Activated CD4-positive, CD25-positive, alpha-beta regulatory T cell treated with anti-CD3 and anti-CD28 coated beads, Interleukin-2, amount 50 U/mL, for 16 hours (primary cell): ENCODE results near the gene RPS6KA2.
"Not testable (repeated sequence)": the region's sequence is repeated elsewhere in the genome, so short reads cannot be mapped to it uniquely, and the experiment has no call there.

Experiments
- DNase-seq: peaks from one replicate; pipeline ENCODE4 v3.0.0-alpha.2; 2020; ENCODE audit warnings: low read depth, low spot score

The RPS6KA2 gene

GRCh38 chr6:166530211-166531095, 96.6 kb downstream of the RPS6KA2 start:
- no peak for DNase-seq

- DNase-seq: no peak
Observed at GRCh38 chr6:166529586-166529985, 97.5 kb downstream of the RPS6KA2 start.

- not testable (repeated sequence) for DNase-seq
Observed at GRCh38 chr6:166529058-166529457, 98.0 kb downstream of the RPS6KA2 start.

GRCh38 chr6:166527849-166528248, 99.2 kb downstream of the RPS6KA2 start:
- DNase-seq: no peak

- no peak for DNase-seq
Observed at GRCh38 chr6:166526937-166527336, 100.1 kb downstream of the RPS6KA2 start.

GRCh38 chr6:166525567-166525966, 101.5 kb downstream of the RPS6KA2 start:
- no peak for DNase-seq

- DNase-seq: no peak
Observed at GRCh38 chr6:166523782-166524559, 103.1 kb downstream of the RPS6KA2 start.

GRCh38 chr6:166520905-166521834, 105.9 kb downstream of the RPS6KA2 start:
- DNase-seq: no peak

- no peak for DNase-seq
Observed at GRCh38 chr6:166516251-166516884, 110.7 kb downstream of the RPS6KA2 start.

GRCh38 chr6:166515072-166515810, 111.8 kb downstream of the RPS6KA2 start:
- peak; percentile 15 for DNase-seq

GRCh38 chr6:166514196-166514595, 112.9 kb downstream of the RPS6KA2 start:
- DNase-seq: no peak

GRCh38 chr6:166512567-166512966, 114.5 kb downstream of the RPS6KA2 start:
- DNase-seq: peak; percentile 19

- no peak for DNase-seq
Observed at GRCh38 chr6:166511316-166511715, 115.7 kb downstream of the RPS6KA2 start.

- DNase-seq: no peak
Observed at GRCh38 chr6:166509193-166509592, 117.9 kb downstream of the RPS6KA2 start.

- DNase-seq: no peak
Observed at GRCh38 chr6:166508726-166509125, 118.3 kb downstream of the RPS6KA2 start.

GRCh38 chr6:166507809-166508564, 119.1 kb downstream of the RPS6KA2 start:
- no peak for DNase-seq

- DNase-seq: no peak
Observed at GRCh38 chr6:166507380-166507779, 119.7 kb downstream of the RPS6KA2 start.

- no peak for DNase-seq
Observed at GRCh38 chr6:166505133-166505905, 121.7 kb downstream of the RPS6KA2 start.

- DNase-seq: no peak
Observed at GRCh38 chr6:166504100-166504499, 123.0 kb downstream of the RPS6KA2 start.
